GM15510 (cell line): ENCODE measurements around the gene PDZRN3.

Experiments used
- POLR2A ChIP-seq: IDR thresholded peaks from 3 replicates; pipeline ENCODE4 v1.6.1; 2011; ENCODE audit warnings: borderline replicate concordance; ENCODE audit not compliant: insufficient read length; ENCODE audit errors: extremely low read depth

The PDZRN3 gene

DNA sequence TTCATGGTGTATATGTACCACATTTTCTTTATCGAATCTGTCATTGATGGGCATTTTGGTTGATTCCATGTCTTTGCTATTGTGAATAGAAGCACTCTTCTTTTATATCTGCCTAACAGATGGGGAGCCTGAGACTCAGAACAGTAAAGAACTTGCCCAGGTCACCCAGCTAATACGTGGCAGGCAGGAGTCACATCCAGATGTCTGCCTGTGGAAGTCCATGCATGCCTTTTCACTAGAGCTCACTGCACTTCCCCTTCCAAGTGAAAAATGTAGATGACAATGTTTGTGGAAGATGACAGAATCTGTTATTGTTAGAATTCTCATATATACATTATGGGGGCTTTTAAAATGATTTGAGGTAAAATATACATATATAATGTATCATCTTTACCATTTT, 165.0 kb downstream of the PDZRN3 start:
- no peak for TF ChIP-seq POLR2A

- no peak for TF ChIP-seq POLR2A
Observed at GRCh38 chr3:73453666-73454065, 171.1 kb downstream of the PDZRN3 start.

DNA sequence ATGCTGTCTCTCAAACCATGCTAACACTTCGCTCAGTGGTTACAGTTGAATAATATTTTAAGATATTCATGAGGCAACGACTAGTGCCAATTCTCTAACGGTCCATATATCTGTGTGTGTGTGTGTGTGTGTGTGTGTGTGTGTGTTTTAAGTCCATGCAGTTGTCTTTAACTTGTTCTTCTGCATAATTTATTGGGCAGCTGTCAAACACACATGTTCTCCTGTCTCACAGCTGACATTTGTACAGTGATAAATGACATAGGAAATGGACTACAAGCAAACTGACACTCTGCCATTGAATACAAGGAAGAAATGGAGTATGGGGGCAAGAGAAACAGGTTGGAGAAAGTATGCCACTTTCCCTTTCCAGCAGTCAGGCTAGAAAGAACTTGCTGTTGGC, 172.0 kb downstream of the PDZRN3 start:
- TF ChIP-seq POLR2A, result no peak

DNA sequence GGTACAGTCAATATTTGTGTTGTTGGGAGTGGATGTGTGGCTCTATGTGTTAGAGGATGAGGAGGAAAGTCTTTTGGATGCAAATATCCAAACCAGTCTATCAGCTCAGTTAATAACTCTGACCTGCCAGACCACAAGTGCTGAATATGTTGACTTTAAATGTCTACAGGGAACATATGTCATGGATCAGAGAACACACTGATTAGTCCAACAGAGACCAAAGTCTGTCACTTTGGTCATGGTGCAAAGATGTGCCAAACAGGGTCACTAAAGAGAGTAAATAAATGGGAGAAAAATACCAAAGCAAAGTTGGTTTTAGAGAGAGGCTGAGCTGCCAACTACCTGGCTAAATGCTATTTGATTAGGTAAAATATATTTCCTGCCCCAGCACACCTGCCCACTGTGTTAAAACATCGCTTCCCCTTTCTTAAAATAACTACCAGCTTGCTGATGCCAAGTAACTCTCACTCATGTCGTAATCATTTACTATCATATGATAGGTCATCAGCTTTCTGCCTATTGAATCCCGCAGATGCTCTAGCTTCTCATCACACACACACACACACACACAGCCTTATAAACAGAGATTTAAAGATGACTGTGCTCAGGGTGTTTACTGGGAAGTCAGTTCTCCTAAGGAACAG, 173.3 kb downstream of the PDZRN3 start:
- no peak for TF ChIP-seq POLR2A

- TF ChIP-seq POLR2A, result no peak
Observed at GRCh38 chr3:73449774-73450173, 175.0 kb downstream of the PDZRN3 start.

GRCh38 chr3:73448761-73449301, 175.9 kb downstream of the PDZRN3 start:
- no peak for TF ChIP-seq POLR2A

DNA sequence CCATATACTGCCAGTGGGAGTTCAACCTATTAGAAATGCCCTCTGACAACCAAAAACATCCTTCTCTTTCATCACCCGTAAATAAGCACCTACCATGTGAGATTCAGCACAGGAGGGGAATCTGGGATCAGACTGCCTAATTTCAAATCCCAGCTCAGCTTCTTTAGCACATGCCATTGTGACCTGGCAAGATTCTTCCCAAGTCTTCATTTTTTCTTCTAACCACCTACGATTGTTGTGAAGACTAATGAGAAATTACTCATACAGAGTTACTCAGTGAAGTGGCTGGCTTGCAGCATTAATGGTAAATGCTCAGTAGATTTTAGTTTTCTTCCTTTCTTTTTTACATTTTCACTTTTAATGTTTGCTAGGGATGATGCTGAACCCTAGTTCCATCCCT, 176.7 kb downstream of the PDZRN3 start:
- TF ChIP-seq POLR2A, result no peak

- TF ChIP-seq POLR2A, result no peak
Observed at GRCh38 chr3:73447111-73447510, 177.6 kb downstream of the PDZRN3 start.

DNA sequence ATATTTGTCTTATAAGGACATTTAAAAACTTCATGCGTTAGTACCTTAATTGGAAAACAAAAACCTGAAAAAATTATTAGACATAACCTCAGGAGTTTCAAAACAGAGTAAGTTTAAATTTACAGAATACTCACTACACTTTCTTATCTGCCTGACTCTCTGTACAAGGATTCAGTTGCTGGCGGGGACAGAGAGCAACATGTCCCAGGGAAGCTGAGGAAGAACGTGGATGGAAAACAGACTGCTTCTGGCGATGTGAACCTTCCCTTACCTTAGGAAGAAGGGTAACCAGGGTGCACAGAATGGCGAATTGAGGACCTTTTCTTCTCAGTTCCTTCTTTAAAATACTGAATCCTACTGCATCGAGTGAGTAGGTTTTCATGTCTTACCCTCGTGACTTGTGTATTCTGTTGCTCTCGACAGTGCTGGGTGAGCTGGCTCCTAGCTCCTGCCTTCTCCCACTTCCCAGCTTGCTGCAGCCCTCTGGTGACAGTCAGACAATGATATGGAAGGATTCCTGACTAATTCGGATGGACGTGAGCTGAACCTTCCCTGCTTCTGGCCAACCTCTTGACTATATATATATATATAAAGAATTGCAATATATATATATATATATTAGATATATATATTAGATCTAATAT, 178.2 kb downstream of the PDZRN3 start:
- no peak for TF ChIP-seq POLR2A

GRCh38 chr3:73442886-73443285, 181.9 kb downstream of the PDZRN3 start:
- TF ChIP-seq POLR2A, result no peak

GRCh38 chr3:73442152-73442551, 182.6 kb downstream of the PDZRN3 start:
- TF ChIP-seq POLR2A, result no peak

DNA sequence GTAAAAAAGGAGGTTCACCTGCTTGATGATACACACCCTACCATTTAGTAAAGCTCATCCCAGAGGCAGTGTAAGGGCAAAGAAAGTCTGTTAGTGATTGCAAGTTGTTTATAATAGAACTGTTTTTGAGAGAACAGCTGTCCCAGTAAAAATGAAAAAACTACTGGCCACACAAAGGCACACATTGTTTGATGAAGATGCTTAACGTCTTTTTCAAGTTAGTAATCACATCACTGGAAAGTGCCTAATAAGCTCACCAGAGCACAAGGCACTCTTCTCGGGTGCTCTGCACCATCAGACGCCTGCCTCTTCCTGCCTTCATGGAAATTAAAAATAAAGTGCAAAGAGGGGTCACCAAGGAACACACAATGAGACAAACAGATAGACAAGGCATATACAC, 186.9 kb downstream of the PDZRN3 start:
- TF ChIP-seq POLR2A, result no peak

- no peak for TF ChIP-seq POLR2A
Observed at GRCh38 chr3:73435055-73435454, 189.7 kb downstream of the PDZRN3 start.

- TF ChIP-seq POLR2A, result no peak
Observed at GRCh38 chr3:73433687-73434086, 191.1 kb downstream of the PDZRN3 start.

DNA sequence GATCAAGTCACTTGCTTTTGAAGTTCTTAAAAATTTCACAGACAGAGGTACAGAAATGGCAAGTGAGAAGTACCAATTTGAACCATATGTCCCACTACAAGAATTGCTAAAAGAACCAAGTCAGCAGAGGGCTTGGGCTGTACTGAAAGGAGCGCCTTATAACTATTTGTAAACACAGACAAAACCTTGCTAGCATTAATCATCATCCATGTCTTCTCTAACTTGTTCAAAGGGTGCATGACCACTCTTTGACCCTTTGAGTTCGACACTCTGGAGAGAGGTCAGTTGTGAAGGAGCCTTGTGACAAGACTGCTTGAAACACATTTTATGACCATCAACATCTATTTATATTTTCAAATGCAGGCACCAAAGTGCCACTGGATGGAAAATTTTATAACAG, 191.7 kb downstream of the PDZRN3 start:
- TF ChIP-seq POLR2A, result no peak

- no peak for TF ChIP-seq POLR2A
Observed at GRCh38 chr3:73432706-73433032, 192.1 kb downstream of the PDZRN3 start.
